B cell (primary cell): ENCODE measurements around the gene PDE11A. TPM values are rescaled to one million over a fixed set of nuclear protein-coding genes. Genes with fewer than 3 reads are reported as not detected.

ENCODE experiments used
- ATAC-seq: fragments of 200-7000 bp; cut with Tn5 transposase; one replicate; pipeline ENCODE4 v1.10.0; 2021; ENCODE audit warnings: low read depth, mild to moderate bottlenecking, moderate number of reproducible peaks, moderate library complexity
- CTCF ChIA-PET: fragments of 350-600 bp; sonication (Branson Sonifier 250); formaldehyde crosslinking; loops from one replicate; lab custom pipeline; 2021; ENCODE audit warnings: antibody characterized with exemption, inconsistent platforms; lab: Charles Lee
- POLR2A ChIA-PET: fragments of 350-600 bp; sonication (Branson Sonifier 250); formaldehyde crosslinking; loops from one replicate; lab custom pipeline; 2021; ENCODE audit warnings: antibody characterized with exemption; lab: Charles Lee
- DNase-seq: peaks from one replicate; pipeline ENCODE4 v3.0.0; 2013
- H2AFZ ChIP-seq: 2 replicates; pipeline ENCODE4 v1.6.1; 2012; ENCODE audit warnings: mild to moderate bottlenecking, low read depth, low read length; ENCODE audit not compliant: insufficient read depth, poor library complexity, severe bottlenecking
- H3K27ac ChIP-seq, 2 donors: 1 replicate in 1 of 2; 2 replicates in 1 of 2; pipeline ENCODE4 v1.5.1; 2012 to 2013; ENCODE audit warnings: low read length in 2 of 2, mild to moderate bottlenecking in 2 of 2, moderate library complexity in 1 of 2
- H3K27me3 ChIP-seq, 4 experiments: fragments of 200-600 bp in 1 of 4; sonication (generic) in 1 of 4; replicated peaks in 1 of 4; 1 replicate in 2 of 4; 2 replicates in 2 of 4; pipeline versions ENCODE4 v1.6.1 to v1.7.0; 2013 to 2016; ENCODE audit warnings: low read length in 3 of 4, mild to moderate bottlenecking in 2 of 4, mixed read lengths in 1 of 4, moderate library complexity in 1 of 4; ENCODE audit not compliant: insufficient read depth in 4 of 4, control insufficient read depth in 3 of 4; ENCODE audit errors: control extremely low read depth in 1 of 4
- H3K36me3 ChIP-seq, 2 experiments: replicated peaks in 1 of 2; 1 replicate in 1 of 2; 2 replicates in 1 of 2; pipeline versions ENCODE4 v1.6.1 to v1.7.1; 2013; ENCODE audit warnings: low read length in 1 of 2; ENCODE audit not compliant: insufficient read depth in 2 of 2, control insufficient read depth in 1 of 2; ENCODE audit errors: control extremely low read depth in 1 of 2, extremely low read depth in 1 of 2
- H3K4me1 ChIP-seq, 2 donors: fragments of 200-600 bp in 1 of 2; sonication (generic) in 1 of 2; 1 replicate in 1 of 2; 2 replicates in 1 of 2; pipeline versions ENCODE4 v1.5.1 to v1.6.1; 2013 to 2017; ENCODE audit warnings: low read length in 2 of 2; ENCODE audit not compliant: control insufficient read depth in 2 of 2, insufficient read depth in 2 of 2
- H3K4me2 ChIP-seq: replicated peaks from 2 replicates; pipeline ENCODE3; 2012; ENCODE audit warnings: mild to moderate bottlenecking, low read depth, low read length; ENCODE audit not compliant: poor library complexity, severe bottlenecking
- H3K4me3 ChIP-seq, 5 experiments: fragments of 200-600 bp in 1 of 5; sonication (generic) in 1 of 5; 1 replicate in 3 of 5; 2 replicates in 2 of 5; pipeline versions ENCODE4 v1.5.1 to v1.7.0; 2011 to 2016; ENCODE audit warnings: low read length in 4 of 5, mild to moderate bottlenecking in 4 of 5, low read depth in 2 of 5, control low read depth in 1 of 5, moderate library complexity in 1 of 5; ENCODE audit not compliant: insufficient read depth in 1 of 5; ENCODE audit errors: control extremely low read depth in 1 of 5, extremely low read depth in 1 of 5
- H3K79me2 ChIP-seq: fragments of 200-600 bp; sonication (generic); one replicate; pipeline ENCODE4 v1.6.0; 2016; ENCODE audit warnings: low read length; ENCODE audit not compliant: control insufficient read depth, insufficient read depth
- H3K9ac ChIP-seq: fragments of 200-600 bp; sonication (generic); 2 replicates; pipeline ENCODE4 v1.6.1; 2017; ENCODE audit warnings: mild to moderate bottlenecking, low read length, moderate library complexity
- H3K9me3 ChIP-seq, 3 donors: one replicate each; pipeline versions ENCODE4 v1.6.1 to v1.7.1; 2013; ENCODE audit warnings: low read length in 2 of 3; ENCODE audit not compliant: control insufficient read depth in 2 of 3, insufficient read depth in 1 of 3; ENCODE audit errors: control extremely low read depth in 1 of 3
- H4K20me1 ChIP-seq: 2 replicates; pipeline ENCODE4 v1.6.0; 2012; ENCODE audit warnings: mild to moderate bottlenecking, low read length; ENCODE audit not compliant: insufficient read depth, control insufficient read depth, poor library complexity, severe bottlenecking
- H3K27ac Mint-ChIP-seq: one replicate; pipeline ENCODE4 v1.8.0; 2021; ENCODE audit warnings: mixed read lengths
- H3K27me3 Mint-ChIP-seq: one replicate; pipeline ENCODE4 v1.8.0; 2021; ENCODE audit warnings: mixed read lengths
- H3K4me1 Mint-ChIP-seq: one replicate; pipeline ENCODE4 v1.8.0; 2021; ENCODE audit warnings: mixed read lengths
- H3K4me3 Mint-ChIP-seq: one replicate; pipeline ENCODE4 v1.8.0; 2021; ENCODE audit warnings: mixed read lengths
- H3K9me3 Mint-ChIP-seq: one replicate; pipeline ENCODE4 v1.8.0; 2022; ENCODE audit warnings: mixed read lengths; ENCODE audit not compliant: insufficient read depth
- CTCF ChIP-seq: fragments of 200-600 bp; IDR thresholded peaks from one replicate; pipeline ENCODE4 v1.8.0; 2022; ENCODE audit warnings: antibody characterized with exemption, mild to moderate bottlenecking
- EZH2 ChIP-seq: IDR thresholded peaks from 2 replicates; pipeline ENCODE4 v1.6.1; 2012; ENCODE audit warnings: borderline replicate concordance, low read depth, mild to moderate bottlenecking, moderate library complexity, low read length; ENCODE audit not compliant: insufficient read depth, poor library complexity, severe bottlenecking
- whole genome bisulfite sequencing: methylation state at CpG from one replicate; pipeline ENCODE4 v1.1.5; 2013; ENCODE audit warnings: missing lambda C conversion rate; ENCODE audit not compliant: insufficient coverage; 5-methylcytosine and 5-hydroxymethylcytosine counted together
- intact Hi-C: fragments of 100-400 bp; cut with micrococcal nuclease; formaldehyde crosslinking; loops from one replicate; pipeline ENCODE4 v1.10.0; 2022
- polyA plus RNA-seq: library from polyadenylated mRNA; depleted of rRNA; stranded (reverse); fragments of >200 nt; gene quantifications from 2 replicates; pipeline ENCODE4 v1.2.3, GENCODE V29; 2012
- total RNA-seq, 2 donors: library from RNA; stranded (reverse); fragments of 120-200 nt in 1 of 2; gene quantifications; 1 replicate in 1 of 2; 2 replicates in 1 of 2; pipeline versions ENCODE4 v1.2.3 to v1.2.4, GENCODE V29; 2013 to 2022

Gene PDE11A
- total and polyA plus RNA-seq, 2 donors (not counting 1 experiment from before 2014, with no cell fraction given): 0.25 TPM; not detected in 1

GRCh38 chr2:177728920-177729319 lies 343.7 kb downstream of the PDE11A start:
- ChIA-PET POLR2A (no interaction called here), CTCF (interaction anchor here (1.0 to 2.0 kb wide), 3 partner anchors 10 to 396 kb away, joined by 4 to 6 read pairs (median 5); no protein-coding TSS in a partner anchor)
- WGBS: no CpG with 5 or more reads among the region's 2 CpGs
- no peak overlapping the region for H3K27ac ChIP-seq
- H3K27me3 Mint-ChIP-seq: peaks cover 54% of the 10 kb centered on the region
- no peaks in the 10 kb centered on the region for H3K79me2 ChIP-seq
- intact Hi-C loops: loop anchor here (10.0 kb wide), 1 partner anchor 314 kb away; no protein-coding TSS in a partner anchor
- H3K4me1 ChIP-seq: no peaks in the 10 kb centered on the region
- H4K20me1 ChIP-seq: no peaks in the 10 kb centered on the region
- ATAC-seq: no peak
- DNase-seq: no peak
- H3K9ac ChIP-seq: no peak overlapping the region
- no peaks in the 10 kb centered on the region for H3K9me3 Mint-ChIP-seq
- no peak overlapping the region for H2AFZ ChIP-seq
- no peaks in the 10 kb centered on the region for H3K36me3 ChIP-seq
- H3K4me3 Mint-ChIP-seq: no peak overlapping the region
- no peak overlapping the region for H3K4me2 ChIP-seq
- no peaks in the 10 kb centered on the region for H3K4me1 Mint-ChIP-seq
- H3K9me3 ChIP-seq: no peaks in the 10 kb centered on the region
- no peak overlapping the region for H3K4me3 ChIP-seq
- no peak overlapping the region for H3K27ac Mint-ChIP-seq
- TF ChIP-seq EZH2 (no peak), CTCF (no peak)
- peaks cover 0 to 5% (median 1%) of the 10 kb centered on the region in 4 experiments for H3K27me3 ChIP-seq

GRCh38 chr2:177728399-177728765 lies 344.2 kb downstream of the PDE11A start:
- Histone ChIP-seq H3K4me1 (no peaks in the 10 kb centered on the region), H3K27me3 (peaks cover 0 to 5% (median 1%) of the 10 kb centered on the region in 4 experiments), H3K9ac (no peak overlapping the region), H2AFZ (no peak overlapping the region), H3K27ac (no peak overlapping the region), H3K9me3 (no peaks in the 10 kb centered on the region), H3K36me3 (no peaks in the 10 kb centered on the region), H3K4me3 (no peak overlapping the region), H3K4me2 (no peak overlapping the region), H4K20me1 (no peaks in the 10 kb centered on the region), H3K79me2 (no peaks in the 10 kb centered on the region)
- ATAC-seq (no peak), DNase-seq (no peak)
- Mint-ChIP-seq H3K27ac (no peak overlapping the region), H3K4me3 (no peak overlapping the region), H3K9me3 (no peaks in the 10 kb centered on the region), H3K4me1 (no peaks in the 10 kb centered on the region), H3K27me3 (peaks cover 51% of the 10 kb centered on the region)
- TF ChIP-seq CTCF: no peak
- TF ChIP-seq EZH2: no peak
- WGBS: no CpG with 5 or more reads among the region's 4 CpGs
- ChIA-PET POLR2A (no interaction called here), CTCF (interaction anchor here (1.0 to 4.7 kb wide), 4 partner anchors 9 to 395 kb away, joined by 4 to 13 read pairs (median 6); no protein-coding TSS in a partner anchor)
- intact Hi-C loops: loop anchor here (10.0 kb wide), 1 partner anchor 314 kb away; no protein-coding TSS in a partner anchor
